Skeletal muscle tissue (tissue), 4 donors: ENCODE data around the gene OARD1. TPM values are rescaled to one million over a fixed set of nuclear protein-coding genes. Genes with fewer than 3 reads are reported as not detected.

Experiments used
- H3K27ac ChIP-seq: one replicate; pipeline ENCODE4 v1.7.0; 2013; ENCODE audit warnings: mild to moderate bottlenecking, low read depth, low read length, inconsistent platforms
- H3K27me3 ChIP-seq, 3 donors: one replicate each; pipeline ENCODE4 v1.7.0; 2013; ENCODE audit warnings: low read length in 3 of 3; ENCODE audit not compliant: control insufficient read depth in 3 of 3, insufficient read depth in 3 of 3
- H3K36me3 ChIP-seq, 3 donors: one replicate each; pipeline ENCODE4 v1.7.0; 2013; ENCODE audit warnings: low read length in 3 of 3; ENCODE audit not compliant: control insufficient read depth in 3 of 3, insufficient read depth in 3 of 3
- H3K4me1 ChIP-seq, 3 donors: one replicate each; pipeline ENCODE4 v1.7.0; 2013; ENCODE audit warnings: low read length in 3 of 3, mild to moderate bottlenecking in 3 of 3; ENCODE audit not compliant: control insufficient read depth in 3 of 3, insufficient read depth in 3 of 3
- H3K4me3 ChIP-seq, 3 donors: one replicate each; pipeline ENCODE4 v1.7.0; 2013; ENCODE audit warnings: low read length in 3 of 3
- H3K9ac ChIP-seq, 3 donors: one replicate each; pipeline ENCODE4 v1.7.0; 2013; ENCODE audit warnings: low read length in 3 of 3, mild to moderate bottlenecking in 3 of 3, moderate library complexity in 2 of 3, low read depth in 1 of 3
- H3K9me3 ChIP-seq, 3 donors: one replicate each; pipeline ENCODE4 v1.7.0; 2013; ENCODE audit warnings: low read length in 3 of 3; ENCODE audit not compliant: control insufficient read depth in 3 of 3
- total RNA-seq: library from RNA; depleted of rRNA; stranded (reverse); fragments of >200 nt; gene quantifications from one replicate; pipeline ENCODE4 v1.2.3, GENCODE V29; 2014
- donor health status: Osteomylitis.

OARD1 gene
- total RNA-seq, 1 donor from 2014 or later, result 10.4 TPM

DNA sequence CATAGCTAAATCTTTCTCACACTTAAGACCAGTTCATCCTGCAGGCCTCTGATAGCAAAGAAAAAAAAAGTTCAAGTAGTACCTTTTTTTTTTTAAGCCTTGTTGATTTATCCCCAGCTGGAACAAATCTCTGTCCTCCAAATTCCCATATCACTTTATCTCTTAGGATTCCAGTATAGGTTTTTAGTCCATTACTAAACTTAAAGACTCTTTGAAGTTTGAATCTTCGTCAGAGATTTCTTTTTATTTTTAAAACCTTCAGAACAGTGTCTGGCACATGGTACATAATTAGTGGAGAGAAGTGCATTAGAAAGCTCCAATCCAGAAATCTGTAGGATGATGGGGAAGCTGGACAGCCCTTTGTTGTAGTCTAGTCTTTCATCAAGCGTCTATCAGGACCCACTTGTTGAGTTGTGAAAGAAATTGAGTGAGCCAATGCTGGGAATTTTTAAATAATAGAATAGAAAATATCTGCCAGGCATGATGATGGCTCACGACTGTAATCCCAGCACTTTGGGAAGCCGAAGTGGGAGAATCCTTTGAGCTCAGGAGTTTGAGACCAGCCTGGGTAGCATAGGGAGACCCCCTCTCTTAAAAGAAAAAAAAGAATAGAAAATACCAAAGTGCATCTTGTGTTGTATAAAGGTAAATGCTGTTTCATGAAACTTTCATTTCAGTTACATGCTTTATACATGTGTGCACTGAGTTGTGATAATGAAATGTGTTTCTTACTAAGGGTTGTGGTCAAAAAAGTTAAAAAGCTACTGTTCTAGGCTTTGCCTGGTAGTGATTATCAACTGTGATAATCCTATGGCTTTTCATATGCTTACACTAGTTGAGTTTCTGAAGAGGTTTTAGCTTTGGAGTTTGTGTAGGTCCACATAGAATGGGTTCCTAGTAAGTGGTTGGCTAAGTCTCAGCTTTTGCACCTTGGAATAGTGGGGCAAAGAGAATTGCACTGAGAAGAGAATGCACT is 3.8 kb upstream of the OARD1 start:
- H3K9me3 ChIP-seq, result no peaks in the 10 kb centered on the region
- H3K4me1 ChIP-seq, result peaks cover 15 to 20% (median 17%) of the 10 kb centered on the region in 3 donors
- H3K4me3 ChIP-seq, result no peak overlapping the region
- no peaks in the 10 kb centered on the region for H3K27me3 ChIP-seq
- no peak overlapping the region for H3K9ac ChIP-seq
- H3K27ac ChIP-seq, result peak overlapping the region; percentile 97
- H3K36me3 ChIP-seq, result peaks cover 3 to 18% (median 10%) of the 10 kb centered on the region in 3 donors

DNA sequence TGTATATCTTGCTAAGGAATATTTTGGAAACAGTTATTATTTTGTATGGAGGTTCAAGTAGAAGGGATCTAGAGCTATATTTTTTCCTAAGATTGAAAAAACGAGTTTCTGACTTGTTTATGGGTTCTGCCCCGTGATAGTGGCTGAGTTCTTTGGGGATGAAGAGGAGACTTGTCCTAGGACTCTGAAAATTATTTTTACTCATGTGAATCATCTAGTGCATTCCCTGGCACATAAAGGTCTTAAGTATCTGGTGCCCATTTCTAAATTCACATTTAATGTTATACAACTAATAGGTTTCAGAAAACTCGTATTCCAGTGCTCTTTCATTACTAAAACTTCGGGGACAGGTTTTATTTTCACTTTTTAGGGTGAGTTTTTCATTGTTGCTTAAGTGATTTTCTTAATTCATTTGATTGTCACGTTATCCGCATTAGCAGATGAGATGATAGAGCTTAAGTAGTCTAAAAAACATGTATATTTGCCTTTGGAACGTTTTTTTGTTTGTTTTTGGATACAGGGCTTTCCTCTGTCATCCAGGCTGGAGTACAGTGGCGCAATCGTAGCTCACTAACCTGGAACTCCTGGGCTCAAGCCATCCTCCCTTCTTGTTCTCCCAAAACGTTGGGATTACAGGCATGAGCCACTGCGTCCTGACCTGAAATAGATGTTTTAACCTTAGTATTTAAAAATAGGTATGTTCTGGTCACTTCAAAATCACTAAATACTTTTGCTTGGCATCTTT is 2.7 kb upstream of the OARD1 start:
- Histone ChIP-seq H3K9ac (peak overlapping the region; percentile 60 to 99 (median 98)), H3K9me3 (no peaks in the 10 kb centered on the region), H3K27ac (peak overlapping the region; percentile 97), H3K4me3 (peak overlapping the region; percentile 83 to 89 (median 89)), H3K4me1 (peaks cover 17 to 20% (median 17%) of the 10 kb centered on the region in 3 donors), H3K36me3 (peaks cover 0 to 8% (median 3%) of the 10 kb centered on the region in 3 donors), H3K27me3 (no peaks in the 10 kb centered on the region)

DNA sequence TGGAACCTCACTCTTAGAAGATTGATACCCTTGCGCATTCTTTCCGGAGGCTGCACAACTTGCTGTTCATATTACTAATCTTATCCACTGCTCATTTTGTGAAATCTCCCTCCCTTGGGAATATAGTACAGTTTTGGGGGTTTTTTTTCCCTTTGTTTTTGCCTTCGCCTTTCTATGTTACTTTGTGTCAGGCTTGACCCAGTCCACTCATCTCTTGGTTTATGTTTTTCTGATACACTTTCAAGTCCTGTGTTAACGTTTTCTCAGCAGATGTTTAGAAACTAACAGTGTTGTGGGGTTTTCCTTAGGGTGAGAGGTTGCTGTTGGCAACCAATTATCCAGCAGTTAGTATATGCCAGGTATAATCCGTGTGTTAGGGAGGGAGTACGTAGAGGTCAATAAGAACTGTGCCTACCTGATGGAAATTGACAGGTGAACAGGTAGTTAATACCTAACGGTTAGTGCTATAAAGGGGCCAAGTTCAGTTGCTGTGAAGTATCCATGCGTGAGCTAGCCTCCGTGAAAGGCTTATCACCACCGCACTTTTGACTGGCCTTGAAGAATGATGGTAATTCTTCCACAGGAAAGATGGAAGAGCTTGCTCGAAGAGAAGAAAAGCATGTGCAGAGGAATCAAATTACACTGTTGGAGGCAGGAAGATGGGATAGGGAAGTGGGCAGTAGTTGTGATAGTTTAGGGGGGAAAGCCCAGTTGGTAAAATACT is 2.0 kb upstream of the OARD1 start:
- Histone ChIP-seq H3K9ac (peak overlapping the region; percentile 98 to 99 (median 99)), H3K4me1 (peaks cover 17 to 20% (median 17%) of the 10 kb centered on the region in 3 donors)

DNA sequence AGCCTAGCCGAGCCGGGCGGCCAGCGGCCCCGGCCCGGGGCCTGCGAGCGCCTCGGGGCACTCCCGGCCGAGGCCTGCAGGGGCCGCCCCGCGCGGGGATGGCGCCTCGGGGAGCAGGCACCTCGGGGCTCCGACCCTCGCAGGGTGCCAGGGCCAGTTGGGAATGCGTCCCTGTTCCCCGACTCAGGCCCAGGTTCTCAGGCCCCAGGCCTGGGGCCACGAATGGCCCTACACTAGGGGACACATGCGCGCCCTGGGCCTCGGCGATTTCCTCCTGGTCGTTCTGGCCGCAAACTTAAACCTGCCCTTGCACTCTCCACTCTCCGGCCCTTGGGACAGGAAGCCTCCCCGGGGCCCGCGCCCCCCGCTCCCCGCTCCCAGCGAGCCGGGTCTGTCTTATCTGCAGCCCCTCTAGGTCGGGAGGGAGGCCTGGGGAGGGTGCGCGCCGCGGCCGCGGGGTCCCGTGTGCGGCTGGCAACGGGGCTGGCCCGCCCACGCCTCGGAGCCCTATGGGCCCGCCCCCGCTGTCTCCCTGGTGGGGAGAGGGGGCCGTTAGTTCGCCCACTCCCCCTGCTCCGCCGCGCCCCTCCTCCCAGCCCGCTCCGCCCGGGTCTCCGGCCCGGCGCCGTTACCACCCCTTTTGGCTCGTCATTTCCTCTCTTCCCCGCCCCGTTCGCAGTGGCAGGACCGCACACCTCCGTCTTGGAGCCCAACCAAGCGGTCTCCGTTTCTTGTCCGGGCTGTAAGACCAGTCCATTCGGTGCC is 1.2 kb upstream of the OARD1 start:
- H3K9ac ChIP-seq, result peak overlapping the region; percentile 98 to 99 (median 99)
- H3K4me3 ChIP-seq, result peak overlapping the region; percentile 83 to 89 (median 89)
- peak overlapping the region; percentile 97 for H3K27ac ChIP-seq
- peaks cover 0 to 6% (median 4%) of the 10 kb centered on the region in 3 donors for H3K36me3 ChIP-seq
- peaks cover 17 to 20% (median 17%) of the 10 kb centered on the region in 3 donors for H3K4me1 ChIP-seq
- H3K27me3 ChIP-seq, result no peaks in the 10 kb centered on the region
- H3K9me3 ChIP-seq, result no peaks in the 10 kb centered on the region

More for the DNA sequence above, 2.0 kb upstream of the OARD1 start:
- peak overlapping the region; percentile 97 for H3K27ac ChIP-seq
- peaks cover 0 to 9% (median 6%) of the 10 kb centered on the region in 3 donors for H3K36me3 ChIP-seq
- no peaks in the 10 kb centered on the region for H3K9me3 ChIP-seq
- H3K27me3 ChIP-seq, result no peaks in the 10 kb centered on the region
- peak overlapping the region; percentile 83 to 89 (median 89) for H3K4me3 ChIP-seq

DNA sequence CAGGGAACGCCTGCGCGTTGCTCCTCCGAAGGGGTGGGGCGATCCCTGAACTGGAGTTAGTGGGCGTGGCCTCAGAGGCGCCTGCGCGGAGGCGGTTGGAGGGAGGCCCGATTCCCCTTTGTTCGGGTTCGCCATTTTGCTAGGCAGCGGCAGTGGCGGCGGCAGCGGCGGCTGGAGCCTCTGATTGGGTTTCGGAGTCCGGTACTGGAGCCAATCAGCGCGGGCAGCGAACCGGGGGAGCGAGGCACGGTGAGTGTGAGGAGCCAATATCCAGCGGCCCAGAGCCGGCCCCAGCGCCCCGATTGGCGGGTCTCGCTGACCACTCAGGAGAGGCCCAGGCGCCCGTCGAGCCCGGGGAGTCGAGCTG is 663 bp upstream of the OARD1 start, which contains the start of gene NFYA:
Gene NFYA, plus strand, starts transcription at position 139 of the 367 bp plus-strand sequence. CDS start 6,116 bp downstream, outside the sequence.
- no peaks in the 10 kb centered on the region for H3K9me3 ChIP-seq
- H3K36me3 ChIP-seq, result peaks cover 0 to 9% (median 6%) of the 10 kb centered on the region in 3 donors
- peak within 1 kb of the TSS; percentile 98 to 99 (median 99) for H3K9ac ChIP-seq
- no peaks in the 10 kb centered on the region for H3K27me3 ChIP-seq
- peak within 1 kb of the TSS; percentile 97 for H3K27ac ChIP-seq
- H3K4me1 ChIP-seq, result peaks cover 17 to 20% (median 17%) of the 10 kb centered on the region in 3 donors
- peak within 1 kb of the TSS; percentile 86 to 91 (median 89) for H3K4me3 ChIP-seq

DNA sequence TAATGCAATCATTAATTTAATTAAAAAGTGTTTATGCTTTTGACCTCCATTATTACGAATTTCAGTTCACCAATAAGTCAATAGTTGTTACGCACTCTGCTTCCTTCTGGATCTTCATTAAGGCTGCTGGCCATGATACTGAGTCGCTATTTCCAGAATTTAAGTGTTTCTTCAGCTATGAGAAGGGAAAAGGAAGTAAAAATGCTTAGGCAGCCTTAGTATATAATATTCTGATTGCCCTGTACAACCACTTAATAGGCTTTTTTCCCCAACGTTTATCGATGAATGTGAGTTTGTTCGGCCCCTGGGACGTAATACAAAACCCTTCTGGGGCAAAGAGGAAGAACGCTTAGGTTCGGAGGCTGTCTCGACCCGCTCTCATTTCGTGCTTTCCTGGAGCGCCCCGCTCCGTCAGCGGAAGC is 644 bp downstream of the OARD1 start:
- Histone ChIP-seq H3K36me3 (peaks cover 0 to 9% (median 6%) of the 10 kb centered on the region in 3 donors), H3K9ac (peak overlapping the region; percentile 94 to 99 (median 97)), H3K9me3 (no peaks in the 10 kb centered on the region), H3K27ac (peak overlapping the region; percentile 97), H3K4me3 (peak overlapping the region; percentile 86 to 91 (median 89)), H3K27me3 (no peaks in the 10 kb centered on the region), H3K4me1 (peaks cover 20 to 21% (median 20%) of the 10 kb centered on the region in 3 donors)

DNA sequence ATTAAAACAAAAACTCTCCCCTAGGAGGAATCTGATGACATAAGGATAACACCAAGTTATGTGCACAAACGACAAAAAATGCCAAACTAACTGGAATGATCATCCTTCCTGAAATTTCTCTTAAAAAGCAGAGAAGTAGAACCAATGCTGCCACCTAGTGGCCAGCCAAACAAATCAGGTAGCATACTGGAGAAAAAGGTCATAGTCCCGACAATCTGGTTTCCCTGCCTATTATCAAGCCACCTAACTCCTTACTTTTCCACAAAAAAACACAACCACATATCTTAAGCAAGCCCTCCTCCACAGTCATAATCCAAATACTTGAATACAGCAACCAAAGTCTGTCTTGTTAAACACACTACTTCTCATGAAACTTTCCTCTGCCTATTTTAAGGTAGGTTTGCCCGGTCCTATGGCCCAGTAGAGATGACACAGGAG is 5.3 kb downstream of the OARD1 start:
- H3K9ac ChIP-seq, result no peak overlapping the region
- peak overlapping the region; percentile 48 for H3K27ac ChIP-seq
- H3K36me3 ChIP-seq, result peaks cover 8 to 41% (median 40%) of the 10 kb centered on the region in 3 donors
- H3K4me3 ChIP-seq, result no peak overlapping the region
- H3K4me1 ChIP-seq, result peaks cover 17 to 31% (median 18%) of the 10 kb centered on the region in 3 donors
- H3K27me3 ChIP-seq, result no peaks in the 10 kb centered on the region
- no peaks in the 10 kb centered on the region for H3K9me3 ChIP-seq

DNA sequence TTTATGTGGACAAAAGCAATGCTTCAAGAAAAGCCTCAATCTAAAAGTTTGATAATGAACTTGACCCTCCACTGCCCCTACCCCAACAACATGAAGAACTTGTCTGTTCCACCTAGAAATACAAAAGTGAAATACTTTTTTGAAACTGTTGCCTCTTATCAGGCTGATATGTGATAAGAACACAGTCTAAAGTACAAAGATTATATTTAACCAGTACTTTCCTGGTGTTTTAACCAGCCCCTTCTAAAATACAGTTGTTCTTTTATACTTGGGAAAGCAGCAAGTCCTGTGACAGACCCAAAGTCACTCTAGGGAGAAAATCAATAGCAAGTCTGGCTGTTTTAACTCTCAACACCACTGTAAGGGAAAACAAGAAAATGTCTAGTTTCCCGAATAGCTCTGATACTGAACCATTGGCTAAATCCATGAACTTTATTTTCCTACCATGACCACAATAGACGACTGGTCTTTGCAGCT is 6.6 kb downstream of the OARD1 start:
- Histone ChIP-seq H3K9me3 (no peaks in the 10 kb centered on the region), H3K27ac (no peak overlapping the region), H3K4me1 (peaks cover 18 to 30% (median 23%) of the 10 kb centered on the region in 3 donors), H3K27me3 (no peaks in the 10 kb centered on the region), H3K4me3 (no peak overlapping the region), H3K9ac (peak overlapping the region in 1 of 3 donors; percentile 18), H3K36me3 (peaks cover 13 to 52% (median 50%) of the 10 kb centered on the region in 3 donors)
